Endodermal cell (in vitro differentiated cells): ENCODE measurements around the gene SMIM10. TPM values are rescaled to one million over a fixed set of nuclear protein-coding genes. Genes with fewer than 3 reads are reported as not detected.
"Not testable (repeated sequence)": the region's sequence is repeated elsewhere in the genome, so short reads cannot be mapped to it uniquely, and the experiment has no call there.

Experiments
- DNase-seq: peaks from one replicate; pipeline ENCODE4 v3.0.0-alpha.2; 2017
- H3K27ac ChIP-seq: 2 replicates; pipeline ENCODE4 v1.5.1; 2013; ENCODE audit warnings: mild to moderate bottlenecking, low read depth, low read length, moderate library complexity
- H3K27me3 ChIP-seq: 2 replicates; pipeline ENCODE4 v1.6.1; 2013; ENCODE audit warnings: mild to moderate bottlenecking, low read length, moderate library complexity; ENCODE audit not compliant: insufficient read depth, control insufficient read depth, poor library complexity, severe bottlenecking
- H3K36me3 ChIP-seq: 2 replicates; pipeline ENCODE4 v1.7.0; 2013; ENCODE audit warnings: mild to moderate bottlenecking, low read length, moderate library complexity; ENCODE audit not compliant: control insufficient read depth, insufficient read depth
- H3K4me1 ChIP-seq: one replicate; pipeline ENCODE4 v1.7.0; 2013; ENCODE audit warnings: low read length; ENCODE audit not compliant: control insufficient read depth, insufficient read depth
- H3K4me3 ChIP-seq: 2 replicates; pipeline ENCODE4 v1.5.1; 2013; ENCODE audit warnings: mild to moderate bottlenecking, low read length, moderate library complexity
- H3K9ac ChIP-seq: 2 replicates; pipeline ENCODE4 v1.6.1; 2013; ENCODE audit warnings: mild to moderate bottlenecking, low read length, moderate library complexity; ENCODE audit not compliant: poor library complexity, severe bottlenecking; ENCODE audit errors: extremely low read depth
- H3K9me3 ChIP-seq: 2 replicates; pipeline ENCODE4 v1.6.1; 2013; ENCODE audit warnings: mild to moderate bottlenecking, low read length, moderate library complexity; ENCODE audit not compliant: control insufficient read depth
- H3K27ac Mint-ChIP-seq: 2 replicates; pipeline ENCODE4 v1.8.0; 2020; ENCODE audit warnings: mixed read lengths
- H3K27me3 Mint-ChIP-seq: 2 replicates; pipeline ENCODE4 v1.8.0; 2021; ENCODE audit warnings: mild to moderate bottlenecking, mixed read lengths; ENCODE audit not compliant: insufficient read depth
- H3K36me3 Mint-ChIP-seq: 2 replicates; pipeline ENCODE4 v1.8.0; 2020; ENCODE audit warnings: low read depth, mixed read lengths
- H3K4me1 Mint-ChIP-seq: 2 replicates; pipeline ENCODE4 v1.8.0; 2020; ENCODE audit warnings: mixed read lengths
- H3K4me3 Mint-ChIP-seq: 2 replicates; pipeline ENCODE4 v1.8.0; 2020; ENCODE audit warnings: mild to moderate bottlenecking, moderate library complexity, mixed read lengths
- H3K9me3 Mint-ChIP-seq: 2 replicates; pipeline ENCODE4 v1.8.0; 2020; ENCODE audit warnings: mild to moderate bottlenecking, mixed read lengths
- WGBS, 2 experiments: methylation state at CpG; one replicate each; pipeline versions ENCODE4 v1.1.5 to v1.1.7; 2013; ENCODE audit warnings: missing lambda C conversion rate in 2 of 2, mixed read lengths in 1 of 2; ENCODE audit not compliant: insufficient coverage in 1 of 2, insufficient read length in 1 of 2; 5-methylcytosine and 5-hydroxymethylcytosine counted together
- total RNA-seq, 2 donors: library from RNA; stranded (reverse); fragmentation: NEBNext Ultra II Directional in 1 of 2; extraction: Animal tissue kit (Norgen Biotek cat#: 25700) in 1 of 2; gene quantifications; 2 replicates in 1 of 2; 3 replicates in 1 of 2; pipeline ENCODE4 v1.2.1, GENCODE V29; 2021
- TF ChIP-seq, protein P1 (sequence below): fragments of 200-600 bp; sonication (generic); conservative IDR thresholded peaks from 2 replicates; pipeline ENCODE4 v1.5.0; 2021; ENCODE audit warnings: antibody characterized with exemption, mild to moderate bottlenecking

The SMIM10 gene
- total RNA-seq, 2 donors from 2014 or later: 1.2 to 2.7 TPM

DNA sequence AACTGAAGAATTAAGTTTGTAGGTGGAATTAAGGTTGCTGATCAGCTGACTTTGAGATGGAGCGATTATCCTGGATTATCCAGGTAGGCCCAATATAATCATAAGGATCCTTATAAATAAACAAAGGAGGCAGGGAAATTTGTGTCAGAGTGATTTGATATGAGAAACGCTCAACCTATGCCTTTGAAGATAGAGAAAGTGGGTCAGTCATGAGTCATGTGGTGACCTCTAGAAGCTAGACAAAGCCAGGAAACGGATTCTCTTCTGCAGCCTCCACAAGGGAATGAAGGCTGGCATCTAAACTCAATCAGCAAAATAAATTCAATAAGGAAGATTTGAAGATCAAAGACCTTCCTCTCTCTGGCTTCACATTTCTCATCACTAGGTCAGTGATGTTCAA, 41.5 kb upstream of the SMIM10 start:
- Histone ChIP-seq H3K4me1 (no peaks in the 10 kb centered on the region), H3K27ac (no peak overlapping the region), H3K27me3 (no peaks in the 10 kb centered on the region), H3K9ac (peak overlapping the region; percentile 38), H3K36me3 (no peaks in the 10 kb centered on the region), H3K9me3 (peaks cover 4% of the 10 kb centered on the region), H3K4me3 (no peak overlapping the region)
- no peak for DNase-seq
- no peak overlapping the region for H3K4me3 Mint-ChIP-seq
- H3K27ac Mint-ChIP-seq: peak overlapping the region; percentile 85
- H3K27me3 Mint-ChIP-seq: no peaks in the 10 kb centered on the region
- TF ChIP-seq, protein P1, sequence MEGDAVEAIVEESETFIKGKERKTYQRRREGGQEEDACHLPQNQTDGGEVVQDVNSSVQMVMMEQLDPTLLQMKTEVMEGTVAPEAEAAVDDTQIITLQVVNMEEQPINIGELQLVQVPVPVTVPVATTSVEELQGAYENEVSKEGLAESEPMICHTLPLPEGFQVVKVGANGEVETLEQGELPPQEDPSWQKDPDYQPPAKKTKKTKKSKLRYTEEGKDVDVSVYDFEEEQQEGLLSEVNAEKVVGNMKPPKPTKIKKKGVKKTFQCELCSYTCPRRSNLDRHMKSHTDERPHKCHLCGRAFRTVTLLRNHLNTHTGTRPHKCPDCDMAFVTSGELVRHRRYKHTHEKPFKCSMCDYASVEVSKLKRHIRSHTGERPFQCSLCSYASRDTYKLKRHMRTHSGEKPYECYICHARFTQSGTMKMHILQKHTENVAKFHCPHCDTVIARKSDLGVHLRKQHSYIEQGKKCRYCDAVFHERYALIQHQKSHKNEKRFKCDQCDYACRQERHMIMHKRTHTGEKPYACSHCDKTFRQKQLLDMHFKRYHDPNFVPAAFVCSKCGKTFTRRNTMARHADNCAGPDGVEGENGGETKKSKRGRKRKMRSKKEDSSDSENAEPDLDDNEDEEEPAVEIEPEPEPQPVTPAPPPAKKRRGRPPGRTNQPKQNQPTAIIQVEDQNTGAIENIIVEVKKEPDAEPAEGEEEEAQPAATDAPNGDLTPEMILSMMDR: no peak
- peaks cover 85% of the 10 kb centered on the region for H3K9me3 Mint-ChIP-seq
- H3K4me1 Mint-ChIP-seq: peaks cover 18% of the 10 kb centered on the region
- no peaks in the 10 kb centered on the region for H3K36me3 Mint-ChIP-seq
- WGBS, 2 experiments: 57 to 87% methylated on average over 1 to 2 of the region's 3 CpGs

- Mint-ChIP-seq H3K4me3 (no peak overlapping the region), H3K27ac (no peak overlapping the region), H3K27me3 (no peaks in the 10 kb centered on the region), H3K4me1 (peaks cover under 1% of the 10 kb centered on the region), H3K9me3 (peaks cover 63% of the 10 kb centered on the region), H3K36me3 (no peaks in the 10 kb centered on the region)
- Histone ChIP-seq H3K27me3 (no peaks in the 10 kb centered on the region), H3K9me3 (no peaks in the 10 kb centered on the region), H3K36me3 (no peaks in the 10 kb centered on the region), H3K4me1 (no peaks in the 10 kb centered on the region), H3K9ac (no peak overlapping the region), H3K4me3 (no peak overlapping the region), H3K27ac (no peak overlapping the region)
- TF ChIP-seq, protein P1: no peak
- no peak for DNase-seq
- 100% methylated on average over 1 of the region's 1 CpG; no CpG with 5 or more reads in 1 of the 2 experiments for WGBS, 2 experiments
Observed at GRCh38 chrX:134957836-134958235, 33.0 kb upstream of the SMIM10 start.

GRCh38 chrX:134960366-134960765, 30.4 kb upstream of the SMIM10 start:
- not testable (repeated sequence) for H3K36me3 ChIP-seq, H3K4me3 Mint-ChIP-seq, H3K27ac Mint-ChIP-seq, DNase-seq, H3K36me3 Mint-ChIP-seq, H3K27ac ChIP-seq, H3K4me1 ChIP-seq, H3K27me3 Mint-ChIP-seq, H3K9ac ChIP-seq, H3K4me3 ChIP-seq, H3K27me3 ChIP-seq, H3K9me3 ChIP-seq, H3K4me1 Mint-ChIP-seq
- H3K9me3 Mint-ChIP-seq: peaks cover 57% of the 10 kb centered on the region
- WGBS, 2 experiments: 100% methylated on average over 3 of the region's 26 CpGs; no CpG with 5 or more reads in 1 of the 2 experiments

DNA sequence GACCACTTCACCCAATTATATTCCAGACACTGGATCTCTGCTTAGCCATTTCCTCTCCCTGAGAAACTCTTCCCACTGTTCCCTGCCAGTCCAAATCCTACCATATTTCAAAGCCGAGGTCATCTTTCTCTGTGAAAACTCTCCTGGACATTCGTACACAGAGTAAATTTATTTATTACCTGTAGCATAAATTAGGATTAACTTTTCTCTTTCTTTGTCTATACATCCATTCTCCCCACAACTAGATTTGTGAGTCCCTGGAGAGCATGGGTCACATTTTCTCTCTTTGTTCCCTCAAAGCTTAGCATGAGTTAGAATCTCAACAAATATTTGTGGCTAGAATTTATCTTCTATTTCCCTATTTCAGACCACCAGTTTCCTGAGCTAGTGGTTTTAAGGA, 27.8 kb upstream of the SMIM10 start:
- H3K27ac ChIP-seq: no peak overlapping the region
- Mint-ChIP-seq H3K9me3 (peaks cover 49% of the 10 kb centered on the region), H3K27ac (no peak overlapping the region)

More for the DNA sequence above, 27.8 kb upstream of the SMIM10 start:
- WGBS, 2 experiments: 100% methylated on average over 1 of the region's 2 CpGs; no CpG with 5 or more reads in 1 of the 2 experiments
- Mint-ChIP-seq H3K27me3 (no peaks in the 10 kb centered on the region), H3K36me3 (no peaks in the 10 kb centered on the region), H3K4me3 (no peak overlapping the region), H3K4me1 (peaks cover 6% of the 10 kb centered on the region)
- Histone ChIP-seq H3K27me3 (no peaks in the 10 kb centered on the region), H3K9me3 (no peaks in the 10 kb centered on the region), H3K4me1 (no peaks in the 10 kb centered on the region), H3K9ac (no peak overlapping the region), H3K36me3 (no peaks in the 10 kb centered on the region), H3K4me3 (no peak overlapping the region)
- DNase-seq: no peak
- TF ChIP-seq, protein P1: no peak
